HepG2 (cell line): Measurements from ENCODE around the gene PMM2. TPM values are rescaled to one million over a fixed set of nuclear protein-coding genes. Genes with fewer than 3 reads are reported as not detected.

Source experiments
- DMAP1 ChIP-seq: IDR thresholded peaks from 2 replicates; pipeline ENCODE4 v1.6.1; 2016
- ISL2 ChIP-seq: sonication (generic); formaldehyde crosslinking; IDR thresholded peaks from 2 replicates; pipeline ENCODE4 v1.5.0; 2020; ENCODE audit warnings: missing genetic modification reagents
- KAT2B ChIP-seq: fragments of 150-350 bp; IDR thresholded peaks from 2 replicates; pipeline ENCODE4 v1.6.1; 2014; ENCODE audit warnings: low read depth, low read length, borderline replicate concordance
- KLF13 ChIP-seq: sonication (generic); formaldehyde crosslinking; IDR thresholded peaks from 2 replicates; pipeline ENCODE4 v1.4.0; 2020; ENCODE audit warnings: mild to moderate bottlenecking, missing genetic modification reagents
- NR2F2 ChIP-seq: IDR thresholded peaks from 2 replicates; pipeline ENCODE4 v1.6.1; 2012; ENCODE audit warnings: low read depth, inconsistent platforms, borderline replicate concordance
- PBX3 ChIP-seq: sonication (generic); formaldehyde crosslinking; IDR thresholded peaks from 2 replicates; pipeline ENCODE4 v1.8.1; 2023; ENCODE audit warnings: missing genetic modification reagents, inconsistent platforms, borderline replicate concordance
- RAD51 ChIP-seq: fragments of 450-650 bp; IDR thresholded peaks from 2 replicates; pipeline ENCODE4 v1.6.1; 2016; ENCODE audit warnings: borderline replicate concordance
- RERE ChIP-seq: IDR thresholded peaks from 2 replicates; pipeline ENCODE4 v1.6.1; 2016; ENCODE audit warnings: low read depth, missing genetic modification reagents, missing compliant biosample characterization
- SIX4 ChIP-seq: sonication (generic); formaldehyde crosslinking; IDR thresholded peaks from 2 replicates; pipeline ENCODE4 v1.4.0; 2020; ENCODE audit warnings: missing genetic modification reagents
- ZBTB1 ChIP-seq: sonication (generic); formaldehyde crosslinking; IDR thresholded peaks from 2 replicates; pipeline ENCODE4 v1.4.0; 2020; ENCODE audit warnings: missing genetic modification reagents, borderline replicate concordance
- ZFP36L1 ChIP-seq: sonication (generic); formaldehyde crosslinking; IDR thresholded peaks from 2 replicates; pipeline ENCODE4 v1.8.0; 2022; ENCODE audit warnings: mild to moderate bottlenecking, missing genetic modification reagents, moderate library complexity
- ZNF317 ChIP-seq: sonication (generic); formaldehyde crosslinking; IDR thresholded peaks from 2 replicates; pipeline ENCODE4 v1.5.0; 2020; ENCODE audit warnings: mild to moderate bottlenecking, missing genetic modification reagents
- ZNF414 ChIP-seq: sonication (generic); formaldehyde crosslinking; IDR thresholded peaks from 2 replicates; pipeline ENCODE4 v1.5.0; 2020; ENCODE audit warnings: missing genetic modification reagents
- ZNF773 ChIP-seq: sonication (generic); formaldehyde crosslinking; IDR thresholded peaks from 2 replicates; pipeline ENCODE4 v1.4.0; 2020; ENCODE audit warnings: missing genetic modification reagents, borderline replicate concordance
- ZNF776 ChIP-seq: sonication (generic); formaldehyde crosslinking; IDR thresholded peaks from 2 replicates; pipeline ENCODE4 v1.4.0; 2020; ENCODE audit warnings: mild to moderate bottlenecking, missing genetic modification reagents
- polyA plus RNA-seq, 8 experiments: library from polyadenylated mRNA; depleted of rRNA in 3 of 8; stranded (reverse) in 7 of 8; unstranded in 1 of 8; fragments of >200 nt; fragmentation: Illumina TruSeq in 4 of 8; extraction: Trizol in 4 of 8; gene quantifications; 2 replicates each; pipeline versions ENCODE4 v1.2.1 to v1.2.3, GENCODE V29; 2011 to 2016; ENCODE audit warnings: low read depth in 4 of 8, missing spikeins in 1 of 8, mixed read lengths in 1 of 8; ENCODE audit not compliant: insufficient read depth in 1 of 8
- total RNA-seq, 5 experiments: library from RNA; depleted of rRNA; stranded (reverse); fragments of >200 nt; fragmentation: Illumina TruSeq; extraction: Trizol; gene quantifications; 2 replicates each; pipeline ENCODE4 v1.2.3, GENCODE V29; 2016; ENCODE audit warnings: low read depth in 1 of 5
- TF ChIP-seq, protein P1 (sequence below): IDR thresholded peaks from 2 replicates; pipeline ENCODE4 v1.6.1; 2016; ENCODE audit warnings: missing biosample characterization, missing genetic modification reagents, low read depth
- TF ChIP-seq, protein P2 (sequence below): sonication (generic); formaldehyde crosslinking; IDR thresholded peaks from 2 replicates; pipeline ENCODE4 v1.4.0; 2020; ENCODE audit warnings: missing genetic modification reagents, borderline replicate concordance

The PMM2 gene
- total and polyA plus RNA-seq, 2 of the 13 experiments (the other 11 are each of a cell fraction or from before 2014, with no cell fraction given) = 52.2 to 93.7 TPM

GRCh38 chr16:8797364-8798173 lies at the start of gene PMM2, which contains the start of gene TMEM186 (continued):
- TF ChIP-seq PBX3 (CRISPR knock-in tag) = peak; percentile 89; the same call in 1 of the 2 replicates
- peak; percentile 94 for TF ChIP-seq ZNF414 (CRISPR knock-in tag)
- peak; percentile 100 for TF ChIP-seq ZNF776 (CRISPR knock-in tag)
- peak; percentile 98 for TF ChIP-seq ZNF773 (CRISPR knock-in tag)
- TF ChIP-seq SIX4 (CRISPR knock-in tag) = peak; percentile 86
- peak; percentile 70 for TF ChIP-seq KLF13
- peak; percentile 71; the same call in 1 of the 2 replicates for TF ChIP-seq NR2F2
- peak; percentile 100 for TF ChIP-seq DMAP1 (CRISPR knock-in tag)
- TF ChIP-seq RERE = peak; percentile 70; the same call in 1 of the 2 replicates
- TF ChIP-seq ZFP36L1 = peak; percentile 98; the same call in 1 of the 2 replicates
- peak; percentile 78; the same call in 1 of the 2 replicates for TF ChIP-seq ZBTB1 (CRISPR knock-in tag)
- 0 out of 2 replicates have a peak, but pooled peaks have one; percentile 19 for TF ChIP-seq KAT2B
- TF ChIP-seq ZNF317 = peak; percentile 95
- no peak for TF ChIP-seq RAD51
- peak; percentile 91 for TF ChIP-seq ISL2 (CRISPR knock-in tag)
- TF ChIP-seq, protein P1, sequence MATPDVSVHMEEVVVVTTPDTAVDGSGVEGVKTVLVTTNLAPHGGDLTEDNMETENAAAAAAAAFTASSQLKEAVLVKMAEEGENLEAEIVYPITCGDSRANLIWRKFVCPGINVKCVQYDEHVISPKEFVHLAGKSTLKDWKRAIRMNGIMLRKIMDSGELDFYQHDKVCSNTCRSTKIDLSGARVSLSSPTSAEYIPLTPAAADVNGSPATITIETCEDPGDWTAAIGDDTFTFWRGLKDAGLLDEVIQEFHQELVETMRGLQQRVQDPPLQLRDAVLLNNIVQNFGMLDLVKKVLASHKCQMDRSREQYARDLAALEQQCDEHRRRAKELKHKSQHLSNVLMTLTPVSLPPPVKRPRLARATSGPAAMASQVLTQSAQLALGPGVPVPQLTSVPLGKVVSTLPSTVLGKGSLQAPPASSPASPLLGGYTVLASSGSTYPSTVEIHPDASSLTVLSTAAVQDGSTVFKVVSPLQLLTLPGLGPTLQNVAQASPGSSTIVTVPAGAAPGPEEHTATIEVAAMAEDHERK (CRISPR knock-in tag) = peak; percentile 80
- TF ChIP-seq, protein P2, sequence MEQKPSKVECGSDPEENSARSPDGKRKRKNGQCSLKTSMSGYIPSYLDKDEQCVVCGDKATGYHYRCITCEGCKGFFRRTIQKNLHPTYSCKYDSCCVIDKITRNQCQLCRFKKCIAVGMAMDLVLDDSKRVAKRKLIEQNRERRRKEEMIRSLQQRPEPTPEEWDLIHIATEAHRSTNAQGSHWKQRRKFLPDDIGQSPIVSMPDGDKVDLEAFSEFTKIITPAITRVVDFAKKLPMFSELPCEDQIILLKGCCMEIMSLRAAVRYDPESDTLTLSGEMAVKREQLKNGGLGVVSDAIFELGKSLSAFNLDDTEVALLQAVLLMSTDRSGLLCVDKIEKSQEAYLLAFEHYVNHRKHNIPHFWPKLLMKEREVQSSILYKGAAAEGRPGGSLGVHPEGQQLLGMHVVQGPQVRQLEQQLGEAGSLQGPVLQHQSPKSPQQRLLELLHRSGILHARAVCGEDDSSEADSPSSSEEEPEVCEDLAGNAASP (CRISPR knock-in tag) = peak; percentile 87
